Fibroblast of lung (primary cell): ENCODE measurements around the gene XYLB. TPM values are rescaled to one million over a fixed set of nuclear protein-coding genes. Genes with fewer than 3 reads are reported as not detected.

Experiments used
- DNase-seq, 2 donors: peaks; one replicate each; pipeline versions ENCODE4 v3.0.0 to v3.0.0-alpha.2; 2010; ENCODE audit warnings: low read depth in 2 of 2
- H2AFZ ChIP-seq: 2 replicates; pipeline ENCODE4 v1.5.1; 2012; ENCODE audit warnings: low read length, control low read depth, inconsistent platforms
- H3K27ac ChIP-seq: 2 replicates; pipeline ENCODE4 v1.5.1; 2011; ENCODE audit warnings: low read length, control low read depth; ENCODE audit not compliant: insufficient read depth
- H3K27me3 ChIP-seq: 2 replicates; pipeline ENCODE4 v1.5.1; 2011; ENCODE audit warnings: mild to moderate bottlenecking, low read length; ENCODE audit not compliant: control insufficient read depth, insufficient read depth
- H3K36me3 ChIP-seq: 2 replicates; pipeline ENCODE4 v1.5.1; 2011; ENCODE audit warnings: low read length; ENCODE audit not compliant: control insufficient read depth, insufficient read depth
- H3K4me1 ChIP-seq: 2 replicates; pipeline ENCODE4 v1.5.1; 2011; ENCODE audit warnings: low read length; ENCODE audit not compliant: control insufficient read depth, insufficient read depth; ENCODE audit errors: extremely low read depth
- H3K4me2 ChIP-seq: 2 replicates; pipeline ENCODE4 v1.5.1; 2011; ENCODE audit warnings: low read length, control low read depth; ENCODE audit not compliant: insufficient read depth; ENCODE audit errors: extremely low read depth
- H3K4me3 ChIP-seq, 4 experiments: fragments of 200-600 bp in 1 of 4; sonication (generic) in 1 of 4; replicated peaks in 1 of 4; 2 replicates each; pipeline ENCODE4 v1.5.1; 2011 to 2016; ENCODE audit warnings: low read length in 4 of 4, low read depth in 3 of 4, mild to moderate bottlenecking in 3 of 4, control low read depth in 2 of 4, inconsistent platforms in 1 of 4, mixed read lengths in 1 of 4; ENCODE audit not compliant: insufficient read depth in 1 of 4; ENCODE audit errors: control extremely low read depth in 1 of 4
- H3K79me2 ChIP-seq: 2 replicates; pipeline ENCODE4 v1.5.1; 2012; ENCODE audit warnings: mild to moderate bottlenecking, low read length, inconsistent platforms; ENCODE audit not compliant: control insufficient read depth, insufficient read depth
- H3K9ac ChIP-seq: 2 replicates; pipeline ENCODE4 v1.5.1; 2011; ENCODE audit warnings: mild to moderate bottlenecking, low read length, control low read depth; ENCODE audit not compliant: insufficient read depth
- H3K9me3 ChIP-seq: 2 replicates; pipeline ENCODE4 v1.5.1; 2012; ENCODE audit warnings: low read depth, low read length; ENCODE audit not compliant: control insufficient read depth, insufficient read depth
- H4K20me1 ChIP-seq: 2 replicates; pipeline ENCODE4 v1.5.1; 2011; ENCODE audit warnings: low read length; ENCODE audit not compliant: control insufficient read depth, insufficient read depth; ENCODE audit errors: extremely low read depth
- CTCF ChIP-seq, 2 donors: IDR thresholded peaks in 1 of 2; conservative IDR thresholded peaks in 1 of 2; 1 replicate in 1 of 2; 2 replicates in 1 of 2; pipeline ENCODE4 v1.5.1; 2011 to 2012; ENCODE audit warnings: low read length in 2 of 2, control low read depth in 1 of 2, inconsistent platforms in 1 of 2, low read depth in 1 of 2, mild to moderate bottlenecking in 1 of 2
- EZH2 ChIP-seq: IDR thresholded peaks from 2 replicates; pipeline ENCODE4 v1.5.1; 2012; ENCODE audit warnings: low read length, control low read depth, mild to moderate bottlenecking; ENCODE audit errors: missing control alignments
- polyA plus RNA-seq, 2 donors: library from polyadenylated mRNA; depleted of rRNA in 1 of 2; stranded (reverse) in 1 of 2; unstranded in 1 of 2; fragments of >200 nt; gene quantifications; 2 replicates each; pipeline ENCODE4 v1.2.1, GENCODE V29; 2011 to 2012; ENCODE audit warnings: missing spikeins in 1 of 2
- total RNA-seq: library from RNA; depleted of rRNA; stranded (reverse); fragments of >200 nt; gene quantifications from 2 replicates; pipeline ENCODE4 v1.2.1, GENCODE V29; 2014

XYLB gene
- total and polyA plus RNA-seq, 2 donors (not counting 1 experiment from before 2014, with no cell fraction given) = 2.2 to 5.1 TPM

DNA sequence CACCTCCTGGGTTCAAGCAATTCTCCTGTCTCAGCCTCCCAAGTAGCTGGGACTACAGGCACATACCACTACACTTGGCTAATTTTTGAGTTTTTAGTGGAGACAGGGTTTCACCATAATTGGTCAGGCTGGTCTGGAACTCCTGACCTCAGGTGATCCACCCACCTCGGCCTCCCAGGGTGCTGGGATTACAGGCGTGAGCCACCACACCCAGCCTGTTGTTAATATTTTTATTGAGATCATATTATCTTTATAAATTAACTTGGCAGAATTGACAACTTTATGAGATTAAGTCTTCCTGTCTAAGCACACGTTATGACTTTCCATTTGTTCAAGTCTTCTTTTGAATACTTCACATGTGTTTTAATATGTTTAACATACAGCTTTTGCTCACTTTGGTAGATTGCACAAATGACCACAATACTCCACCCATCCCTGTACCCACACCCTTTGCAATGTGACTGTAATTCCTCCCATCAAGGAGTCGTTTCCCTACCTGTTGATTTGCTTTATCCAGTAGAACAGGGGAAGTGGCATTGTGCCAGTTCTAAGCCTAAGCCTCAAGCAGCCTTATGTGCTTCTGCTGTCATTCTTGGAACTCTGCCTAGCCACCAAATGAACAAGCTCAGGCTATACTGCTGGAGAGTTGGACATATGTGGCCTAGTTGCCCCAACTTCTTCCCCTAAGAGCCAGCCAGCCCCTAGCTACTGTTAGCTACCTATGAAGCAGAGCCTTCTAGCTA lies 8.2 kb downstream of the XYLB start:
- Histone ChIP-seq H3K9ac (no peak overlapping the region), H3K4me2 (no peak overlapping the region), H3K4me1 (no peaks in the 10 kb centered on the region), H3K9me3 (no peaks in the 10 kb centered on the region), H3K36me3 (no peaks in the 10 kb centered on the region), H2AFZ (no peak overlapping the region), H4K20me1 (no peaks in the 10 kb centered on the region), H3K27me3 (no peaks in the 10 kb centered on the region), H3K27ac (no peak overlapping the region), H3K4me3 (no peak overlapping the region), H3K79me2 (no peaks in the 10 kb centered on the region)
- no peak for TF ChIP-seq EZH2
- no peak for TF ChIP-seq CTCF (conservative IDR thresholded peaks at IDR 0.05 in 1 of 2, IDR thresholded peaks at IDR 0.05 in 1 of 2; ENCODE audit: low read depth in 1 of 2, low read length in 2 of 2)
- peak; percentile 61 to 81 for DNase-seq

- no peak overlapping the region for H3K4me2 ChIP-seq
- no peaks in the 10 kb centered on the region for H3K36me3 ChIP-seq
- no peaks in the 10 kb centered on the region for H3K27me3 ChIP-seq
- TF ChIP-seq EZH2 (no peak), CTCF (conservative IDR thresholded peaks at IDR 0.05 in 1 of 2, IDR thresholded peaks at IDR 0.05 in 1 of 2; ENCODE audit: low read depth in 1 of 2, low read length in 2 of 2) (no peak)
- no peak for DNase-seq
- no peaks in the 10 kb centered on the region for H3K9me3 ChIP-seq
- H3K9ac ChIP-seq = no peak overlapping the region
- H3K79me2 ChIP-seq = no peaks in the 10 kb centered on the region
- no peaks in the 10 kb centered on the region for H3K4me1 ChIP-seq
- no peaks in the 10 kb centered on the region for H4K20me1 ChIP-seq
- no peak overlapping the region for H3K4me3 ChIP-seq
- H3K27ac ChIP-seq = no peak overlapping the region
- no peak overlapping the region for H2AFZ ChIP-seq
These were observed 12.5 kb downstream of the XYLB start for GRCh38 chr3:38359038-38359437.

- H4K20me1 ChIP-seq = no peaks in the 10 kb centered on the region
- TF ChIP-seq EZH2 = no peak
- no peak for TF ChIP-seq CTCF (conservative IDR thresholded peaks at IDR 0.05 in 1 of 2, IDR thresholded peaks at IDR 0.05 in 1 of 2; ENCODE audit: low read depth in 1 of 2, low read length in 2 of 2)
- no peaks in the 10 kb centered on the region for H3K79me2 ChIP-seq
- no peak overlapping the region for H3K4me2 ChIP-seq
- no peaks in the 10 kb centered on the region for H3K27me3 ChIP-seq
- no peaks in the 10 kb centered on the region for H3K36me3 ChIP-seq
- no peak overlapping the region for H3K27ac ChIP-seq
- no peak overlapping the region for H2AFZ ChIP-seq
- no peaks in the 10 kb centered on the region for H3K9me3 ChIP-seq
- no peaks in the 10 kb centered on the region for H3K4me1 ChIP-seq
- H3K9ac ChIP-seq = no peak overlapping the region
- no peak for DNase-seq
- H3K4me3 ChIP-seq = no peak overlapping the region
These were observed 13.8 kb downstream of the XYLB start for GRCh38 chr3:38360345-38360744.
